AG08396 (cell line): Measurements from ENCODE around the gene PNMA6E.
A peak's percentile ranks its signal among the peaks of the same experiment; 100 is the strongest.

Experiments
- DNase-seq: peaks from one replicate; pipeline ENCODE4 v3.0.0; 2012; ENCODE audit warnings: low spot score, mixed read lengths

Gene PNMA6E

DNA sequence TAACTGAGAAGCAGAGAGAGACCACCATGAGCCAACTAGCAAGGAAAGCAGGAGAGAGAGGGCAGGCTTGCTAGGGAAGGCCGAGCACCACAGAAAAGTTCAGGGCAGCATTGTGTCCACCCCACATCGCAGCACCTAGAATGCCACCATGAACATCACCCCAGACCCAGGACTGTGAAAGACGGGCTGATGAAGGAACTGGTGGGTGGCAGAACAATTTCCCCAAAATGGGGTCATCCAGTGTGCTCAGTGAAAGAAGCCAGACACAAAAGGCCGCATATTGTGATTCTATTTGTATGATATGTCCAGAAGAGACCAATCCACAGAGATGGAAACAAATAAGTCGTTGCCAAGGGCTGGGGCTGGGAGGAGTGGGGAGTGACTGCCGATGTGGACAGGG, 16.8 kb downstream of the PNMA6E start:
- no peak for DNase-seq

- no peak for DNase-seq
Measured at GRCh38 chrX:153382563-153383482, 18.3 kb downstream of the PNMA6E start.

DNA sequence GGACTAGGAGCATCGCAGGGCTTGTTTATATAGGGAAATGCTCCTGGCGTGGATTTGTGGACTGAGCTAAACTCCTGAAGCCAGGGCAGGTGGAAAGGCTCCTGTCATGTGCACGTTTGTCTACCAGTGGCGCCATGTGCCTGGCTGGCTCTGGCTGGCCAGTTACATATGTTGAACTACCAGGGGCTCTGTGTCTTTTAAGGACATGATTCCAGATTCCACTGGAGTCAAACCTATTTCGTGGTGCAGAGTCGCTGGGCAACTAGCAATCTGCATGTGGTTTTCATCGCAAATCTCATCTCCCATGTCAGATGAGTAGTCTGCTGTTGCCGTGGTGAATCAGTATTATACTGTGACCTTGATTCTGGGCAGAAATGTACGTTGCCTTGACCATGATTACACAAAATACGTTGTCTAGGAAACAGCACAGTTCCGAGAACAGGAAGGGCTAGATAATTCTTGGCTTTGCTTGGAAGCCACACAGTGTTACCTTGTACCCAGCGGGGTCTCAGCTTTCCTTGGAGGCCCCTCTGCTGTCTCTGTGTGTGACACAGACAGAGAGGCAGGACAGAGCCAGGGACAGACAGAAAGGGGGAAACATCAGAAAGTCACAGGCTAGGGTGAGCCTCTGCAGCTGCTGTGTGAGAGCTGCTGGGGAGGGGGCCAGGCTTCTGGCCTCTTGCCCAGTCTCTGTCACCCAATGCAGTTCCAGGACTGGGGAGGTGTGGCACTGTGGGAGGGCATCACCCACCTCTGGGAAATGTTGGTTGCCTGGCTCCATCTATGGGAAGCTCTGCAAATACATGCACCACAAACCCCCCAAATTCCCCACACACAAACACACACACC, 19.2 kb downstream of the PNMA6E start:
- DNase-seq: peak; percentile 56

DNA sequence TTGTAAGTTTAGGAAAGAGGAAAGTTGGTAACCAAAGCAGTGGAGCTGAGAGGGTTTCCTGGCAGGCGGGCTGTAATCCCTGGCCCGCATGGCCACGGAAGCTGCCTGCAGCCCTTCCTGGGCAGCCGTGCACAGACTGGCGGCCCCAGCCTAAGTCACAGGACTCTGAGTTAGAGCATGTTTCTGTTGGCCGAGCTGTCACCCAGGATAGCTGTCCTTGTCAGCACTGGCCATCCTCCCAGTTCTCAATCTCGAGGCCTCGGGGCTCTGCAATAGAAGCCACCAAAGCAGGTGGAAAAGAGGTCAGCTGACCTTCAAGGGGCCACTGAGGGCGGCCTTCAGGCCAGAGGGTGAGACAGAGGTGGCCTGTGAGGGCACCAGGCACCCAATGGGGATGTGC, 20.5 kb downstream of the PNMA6E start:
- no peak for DNase-seq

GRCh38 chrX:153379971-153380581, 21.1 kb downstream of the PNMA6E start:
- DNase-seq: no peak

DNA sequence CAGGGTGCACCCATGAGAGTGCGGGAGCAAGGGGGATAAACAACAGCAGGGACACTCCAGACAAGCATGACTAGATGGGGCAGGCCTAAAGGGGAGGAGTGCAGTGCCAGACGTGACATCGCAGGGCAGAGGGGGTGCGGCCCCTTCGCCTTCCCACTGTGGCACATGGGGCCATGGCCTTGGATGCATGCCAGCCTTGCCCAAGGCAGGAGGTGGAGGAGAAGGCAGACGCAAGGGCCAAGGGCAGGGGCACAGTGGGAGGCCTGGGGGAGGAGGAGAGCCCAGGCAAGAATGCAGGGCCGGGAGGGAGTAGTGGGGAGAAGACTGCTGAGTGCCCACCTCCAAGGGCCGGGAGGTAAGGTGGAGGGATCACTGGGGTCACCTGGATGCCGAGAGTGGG, 21.6 kb downstream of the PNMA6E start:
- DNase-seq: no peak

- no peak for DNase-seq
Measured at GRCh38 chrX:153378607-153379006, 22.5 kb downstream of the PNMA6E start.

GRCh38 chrX:153377727-153378126, 23.4 kb downstream of the PNMA6E start:
- no peak for DNase-seq

- DNase-seq: no peak
Measured at GRCh38 chrX:153375571-153375970, 25.6 kb downstream of the PNMA6E start.

DNA sequence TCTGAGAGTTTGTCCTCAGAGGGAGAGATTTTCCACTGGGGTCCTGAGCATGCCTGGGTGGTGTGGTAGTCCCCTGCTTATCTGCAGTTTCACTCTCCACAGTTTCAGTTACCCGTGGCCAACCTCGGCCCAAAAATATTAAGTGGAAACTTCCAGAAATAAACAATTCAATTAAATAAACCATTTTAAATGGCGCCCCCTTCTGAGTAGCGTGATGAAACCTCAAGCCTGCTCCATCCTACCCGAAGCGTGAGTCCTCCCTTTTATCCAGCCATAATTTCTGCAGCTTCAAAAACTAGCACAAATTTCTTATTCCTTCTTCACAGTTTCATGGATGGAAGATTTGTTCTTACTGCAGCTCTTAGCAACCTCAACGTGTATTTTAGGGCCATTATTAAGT, 26.7 kb downstream of the PNMA6E start:
- no peak for DNase-seq

GRCh38 chrX:153372949-153373348, 28.2 kb downstream of the PNMA6E start:
- DNase-seq: no peak

DNA sequence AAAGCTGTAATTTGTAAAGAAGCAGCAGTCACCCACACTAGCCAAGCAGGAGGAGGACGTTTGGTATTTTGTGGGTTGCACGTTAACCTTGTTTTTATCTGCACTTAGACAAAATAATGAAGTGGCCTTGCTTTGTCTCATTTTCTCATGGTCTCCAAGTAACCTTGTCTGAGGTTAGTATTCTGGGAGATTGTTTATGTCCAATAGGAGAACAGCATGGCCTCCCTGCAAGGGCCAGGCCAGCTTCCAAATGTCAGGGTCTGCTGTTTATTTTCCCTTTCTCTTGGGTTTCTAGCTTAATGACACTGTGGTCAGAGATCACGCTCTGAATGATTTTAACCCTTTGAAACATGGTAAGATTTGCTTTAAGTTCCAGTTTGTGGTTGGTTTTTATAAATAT, 29.9 kb downstream of the PNMA6E start:
- DNase-seq: no peak

GRCh38 chrX:153370293-153371055, 30.7 kb downstream of the PNMA6E start:
- DNase-seq: no peak

DNA sequence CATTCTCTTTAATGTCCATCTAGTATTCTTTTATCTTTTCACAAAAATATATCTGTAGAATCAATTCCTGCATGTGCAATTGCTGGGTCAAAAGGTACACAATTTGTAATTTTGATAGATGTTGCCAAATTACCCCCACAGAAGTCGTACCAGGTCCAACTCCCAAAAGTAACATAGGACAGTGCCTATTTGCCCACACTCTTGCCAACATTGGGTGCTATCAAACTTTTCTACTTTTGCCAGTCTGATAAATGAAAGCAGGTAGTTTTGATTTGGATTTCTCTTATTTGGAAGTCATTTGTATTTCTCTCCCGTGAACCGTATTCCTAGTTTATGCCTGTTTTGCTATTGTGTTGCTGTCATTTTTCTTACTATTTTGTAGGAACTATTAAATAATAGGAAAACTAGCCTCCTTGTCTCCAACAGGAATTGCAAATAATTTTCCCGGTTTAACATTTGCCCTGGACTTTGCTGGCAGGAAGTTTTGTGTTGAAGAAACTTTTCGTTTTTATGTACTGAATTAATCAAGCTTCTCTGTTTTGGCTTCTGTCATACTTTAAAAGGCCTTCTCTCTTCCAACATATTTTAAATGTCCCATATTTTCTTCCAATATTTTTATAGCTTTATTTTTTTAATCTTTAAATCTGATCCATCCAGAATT, 34.1 kb downstream of the PNMA6E start:
- DNase-seq: no peak

DNA sequence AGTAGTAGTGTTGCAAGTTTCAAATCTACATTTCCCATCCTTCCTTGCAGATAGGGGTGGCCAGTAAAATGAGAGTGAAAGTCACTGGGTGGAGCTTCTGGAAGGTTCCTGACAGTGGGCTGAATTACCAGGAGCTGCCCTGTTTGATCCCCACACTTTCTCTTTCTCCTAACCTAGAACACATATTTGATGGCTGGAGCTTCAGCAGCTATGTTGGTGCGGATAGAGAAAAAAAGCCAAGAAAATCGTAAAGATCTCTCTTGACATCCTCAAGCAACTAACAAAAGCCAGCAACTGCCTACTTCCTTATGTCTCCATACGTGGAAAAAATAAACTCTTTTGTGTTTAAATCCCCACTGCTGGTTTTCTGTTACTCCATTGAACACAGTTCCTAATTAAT, 35.0 kb downstream of the PNMA6E start:
- no peak for DNase-seq

GRCh38 chrX:153365670-153366069, 35.5 kb downstream of the PNMA6E start:
- no peak for DNase-seq

DNA sequence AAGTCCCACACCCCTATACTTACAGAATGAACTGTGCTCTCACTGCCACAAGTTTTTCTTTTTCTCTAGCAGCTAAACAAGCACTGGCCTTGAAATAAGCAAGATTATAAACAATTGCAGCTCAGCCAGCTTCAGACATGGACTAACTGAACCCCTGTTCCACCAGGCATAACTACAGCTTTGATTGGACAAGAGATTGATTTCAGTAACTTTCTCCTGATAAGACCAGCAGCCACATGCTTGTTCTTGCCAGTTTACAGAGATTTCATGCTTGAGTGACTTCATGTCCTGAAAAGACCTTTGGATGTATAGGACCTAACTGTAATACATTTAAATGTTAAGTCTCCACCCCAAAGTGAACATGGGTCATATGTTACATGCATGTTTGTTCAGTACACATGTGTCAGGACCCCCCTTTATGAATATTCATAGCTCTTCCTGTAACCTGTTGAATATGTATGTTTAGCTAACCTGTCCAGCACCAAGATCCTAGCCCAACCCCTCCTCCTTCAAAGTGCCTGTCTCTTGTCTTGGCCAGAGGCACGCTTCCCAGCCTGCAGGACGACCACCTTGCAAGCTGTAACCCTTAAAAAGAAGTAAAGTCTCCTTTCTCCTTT, 39.3 kb downstream of the PNMA6E start:
- no peak for DNase-seq

DNA sequence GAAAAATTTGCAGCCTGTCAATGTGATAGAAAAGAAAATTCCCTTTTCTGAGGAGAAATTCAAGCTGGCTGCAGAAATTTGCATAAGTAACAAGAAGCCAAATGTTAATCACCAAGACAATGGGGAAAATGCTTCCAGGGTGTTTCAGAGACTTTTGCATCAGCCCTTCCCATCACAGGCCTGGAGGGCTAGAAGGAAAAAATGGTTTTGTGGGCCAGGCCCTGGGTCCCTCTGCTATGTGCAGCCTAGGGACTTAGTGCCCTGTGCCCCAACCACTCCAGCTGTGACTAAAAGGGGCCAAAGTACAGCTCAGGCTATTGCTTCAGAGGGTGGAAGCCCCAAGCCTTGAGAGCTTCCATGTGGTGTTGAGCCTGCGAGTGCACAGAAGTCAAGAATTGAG, 43.3 kb downstream of the PNMA6E start:
- no peak for DNase-seq

DNA sequence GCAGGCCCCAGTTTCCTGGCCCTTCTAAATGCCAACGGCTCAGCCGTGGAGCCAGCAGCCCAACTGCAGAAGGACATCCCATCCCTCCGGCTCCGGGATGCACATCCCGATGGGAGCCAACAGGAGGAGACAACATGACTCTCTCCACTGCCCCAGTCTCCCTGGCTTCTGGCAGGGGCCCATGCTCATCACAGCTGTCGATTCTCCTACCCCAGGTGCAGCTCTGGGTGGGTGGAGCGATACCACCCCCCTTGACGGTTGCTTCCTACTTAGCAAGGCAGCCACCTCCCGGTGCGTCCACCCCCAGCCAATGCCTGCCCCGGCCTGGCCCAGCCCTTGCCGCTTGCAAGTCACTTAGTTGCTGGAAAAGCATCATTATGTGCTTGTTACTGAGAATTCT, 47.7 kb downstream of the PNMA6E start:
- peak; percentile 8 for DNase-seq

- no peak for DNase-seq
Measured at GRCh38 chrX:153352858-153353257, 48.3 kb downstream of the PNMA6E start.

DNA sequence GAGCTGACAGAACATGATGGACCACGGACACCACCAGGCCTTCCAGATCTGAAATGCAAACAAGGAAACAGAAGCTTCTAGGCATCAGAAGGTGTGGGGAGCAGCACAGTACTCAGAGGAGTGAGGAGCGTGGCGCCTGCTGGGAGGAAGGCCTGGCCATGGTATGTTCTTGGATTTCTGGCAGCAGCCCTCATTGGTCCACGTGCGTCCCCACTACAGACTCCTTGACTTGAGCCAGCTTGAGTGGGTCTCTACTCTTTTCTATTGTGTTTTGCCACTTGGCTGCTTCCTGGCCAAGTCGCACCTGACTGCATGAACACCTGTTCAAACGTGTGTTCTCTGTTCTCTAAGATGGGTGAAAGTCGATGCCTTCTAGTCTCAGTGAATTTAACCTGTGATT, 49.2 kb downstream of the PNMA6E start:
- DNase-seq: no peak
